WERI-Rb-1 (cell line): Measurements from ENCODE around the gene NELFCD.
"Not testable (repeated sequence)": the region's sequence is repeated elsewhere in the genome, so short reads cannot be mapped to it uniquely, and the experiment has no call there.

ENCODE experiments used
- DNase-seq: peaks from one replicate; pipeline ENCODE4 v3.0.0-alpha.2; 2020
- H3K27ac ChIP-seq: fragments of 250-450 bp; sonication (Bioruptor Pico); 2 replicates; pipeline ENCODE4 v1.5.1; 2020; ENCODE audit warnings: mild to moderate bottlenecking, moderate library complexity
- H3K27me3 ChIP-seq: fragments of 250-450 bp; sonication (Bioruptor Pico); 2 replicates; pipeline ENCODE4 v1.5.1; 2021; ENCODE audit warnings: mild to moderate bottlenecking, low read depth, moderate library complexity; ENCODE audit not compliant: insufficient read depth, severe bottlenecking
- H3K36me3 ChIP-seq: fragments of 250-450 bp; sonication (Bioruptor Pico); 2 replicates; pipeline ENCODE4 v1.5.1; 2020; ENCODE audit warnings: mild to moderate bottlenecking, moderate library complexity
- H3K4me3 ChIP-seq: 2 replicates; pipeline ENCODE4 v1.5.1; 2011; ENCODE audit warnings: low read depth, mild to moderate bottlenecking, control low read depth, low read length
- H3K9me3 ChIP-seq: fragments of 250-450 bp; sonication (Bioruptor Pico); 2 replicates; pipeline ENCODE4 v1.5.1; 2021; ENCODE audit warnings: mild to moderate bottlenecking, moderate library complexity; ENCODE audit not compliant: severe bottlenecking
- CTCF ChIP-seq: IDR thresholded peaks from 2 replicates; pipeline ENCODE4 v1.5.1; 2011; ENCODE audit warnings: low read depth, mild to moderate bottlenecking, control low read depth, inconsistent platforms, low read length

Gene NELFCD

GRCh38 chr20:58956078-58956477, 25.0 kb upstream of the NELFCD start:
- no peak for TF ChIP-seq CTCF
- Histone ChIP-seq H3K27ac (no peak overlapping the region), H3K9me3 (no peaks in the 10 kb centered on the region), H3K36me3 (no peaks in the 10 kb centered on the region), H3K4me3 (no peak overlapping the region), H3K27me3 (no peaks in the 10 kb centered on the region)
- DNase-seq = no peak

- no peak overlapping the region for H3K27ac ChIP-seq
- H3K4me3 ChIP-seq = no peak overlapping the region
- no peak for TF ChIP-seq CTCF
- no peaks in the 10 kb centered on the region for H3K27me3 ChIP-seq
- DNase-seq = no peak
- no peaks in the 10 kb centered on the region for H3K36me3 ChIP-seq
- no peaks in the 10 kb centered on the region for H3K9me3 ChIP-seq
These were observed 21.4 kb upstream of the NELFCD start for GRCh38 chr20:58959652-58960051.

- H3K9me3 ChIP-seq = no peaks in the 10 kb centered on the region
- no peaks in the 10 kb centered on the region for H3K27me3 ChIP-seq
- H3K4me3 ChIP-seq = no peak overlapping the region
- no peak for DNase-seq
- no peak for TF ChIP-seq CTCF
- H3K27ac ChIP-seq = no peak overlapping the region
- no peaks in the 10 kb centered on the region for H3K36me3 ChIP-seq
These were observed 17.9 kb upstream of the NELFCD start for GRCh38 chr20:58963060-58963584.

- H3K4me3 ChIP-seq, H3K9me3 ChIP-seq, H3K36me3 ChIP-seq, H3K27me3 ChIP-seq, DNase-seq, H3K27ac ChIP-seq: not testable (repeated sequence)
These were observed 17.1 kb upstream of the NELFCD start for GRCh38 chr20:58963922-58964321.

GRCh38 chr20:58965270-58966064, 15.6 kb upstream of the NELFCD start:
- H3K36me3 ChIP-seq = no peaks in the 10 kb centered on the region
- H3K4me3 ChIP-seq = no peak overlapping the region
- no peaks in the 10 kb centered on the region for H3K27me3 ChIP-seq
- no peak for DNase-seq
- peaks cover 5% of the 10 kb centered on the region for H3K9me3 ChIP-seq
- no peak overlapping the region for H3K27ac ChIP-seq
- no peak for TF ChIP-seq CTCF

GRCh38 chr20:58967652-58968429, 13.2 kb upstream of the NELFCD start:
- no peaks in the 10 kb centered on the region for H3K36me3 ChIP-seq
- H3K4me3 ChIP-seq = no peak overlapping the region
- H3K9me3 ChIP-seq = peaks cover 5% of the 10 kb centered on the region
- no peaks in the 10 kb centered on the region for H3K27me3 ChIP-seq
- no peak for DNase-seq
- H3K27ac ChIP-seq = no peak overlapping the region
- no peak for TF ChIP-seq CTCF
